ENCODE data around the gene ZDHHC17. TPM values are rescaled to one million over a fixed set of nuclear protein-coding genes. Genes with fewer than 3 reads are reported as not detected.

Gene ZDHHC17
- total RNA-seq, 2 experiments from 2014 or later, result 18.8 to 20.0 TPM

GRCh38 chr12:76883151-76883550 lies 119.2 kb downstream of the ZDHHC17 start:
- H3K27ac Mint-ChIP-seq, result no peak overlapping the region
- no peak for DNase-seq
- no peak overlapping the region for H3K4me3 Mint-ChIP-seq
- H3K36me3 Mint-ChIP-seq, result no peaks in the 10 kb centered on the region
- H3K4me1 Mint-ChIP-seq (ENCODE audit: low read depth), result no peaks in the 10 kb centered on the region
- peaks cover 37% of the 10 kb centered on the region for H3K27me3 Mint-ChIP-seq
- POLR2A ChIA-PET, result no interaction called here
- H3K9me3 Mint-ChIP-seq, result no peaks in the 10 kb centered on the region
- CTCF ChIA-PET, result no interaction called here
- intact Hi-C loops (cut with micrococcal nuclease), result no loop called here

- H3K4me3 Mint-ChIP-seq, result no peak overlapping the region
- intact Hi-C loops (cut with micrococcal nuclease), result no loop called here
- H3K9me3 Mint-ChIP-seq, result no peaks in the 10 kb centered on the region
- H3K27me3 Mint-ChIP-seq, result peaks cover 38% of the 10 kb centered on the region
- no peaks in the 10 kb centered on the region for H3K36me3 Mint-ChIP-seq
- ChIA-PET CTCF (no interaction called here), POLR2A (no interaction called here)
- H3K27ac Mint-ChIP-seq, result no peak overlapping the region
- H3K4me1 Mint-ChIP-seq (ENCODE audit: low read depth), result no peaks in the 10 kb centered on the region
- DNase-seq, result no peak
These were observed 119.9 kb downstream of the ZDHHC17 start for GRCh38 chr12:76883811-76884210.

- DNase-seq, result no peak
- CTCF ChIA-PET, result no interaction called here
- intact Hi-C loops (cut with micrococcal nuclease), result no loop called here
- Mint-ChIP-seq H3K27ac (no peak overlapping the region), H3K27me3 (peaks cover 31% of the 10 kb centered on the region), H3K36me3 (no peaks in the 10 kb centered on the region), H3K4me1 (ENCODE audit: low read depth) (no peaks in the 10 kb centered on the region), H3K4me3 (no peak overlapping the region), H3K9me3 (no peaks in the 10 kb centered on the region)
- POLR2A ChIA-PET, result no interaction called here
These were observed 124.9 kb downstream of the ZDHHC17 start for GRCh38 chr12:76888775-76889174.

GRCh38 chr12:76890151-76891143 lies 126.5 kb downstream of the ZDHHC17 start:
- Mint-ChIP-seq H3K27ac (no peak overlapping the region), H3K36me3 (no peaks in the 10 kb centered on the region), H3K9me3 (peaks cover 4% of the 10 kb centered on the region), H3K4me1 (ENCODE audit: low read depth) (no peaks in the 10 kb centered on the region), H3K4me3 (no peak overlapping the region), H3K27me3 (peaks cover 26% of the 10 kb centered on the region)
- POLR2A ChIA-PET, result no interaction called here
- intact Hi-C loops (cut with micrococcal nuclease), result no loop called here
- peak; percentile 60 for DNase-seq
- CTCF ChIA-PET, result no interaction called here

- H3K4me3 Mint-ChIP-seq, result no peak overlapping the region
- peaks cover 4% of the 10 kb centered on the region for H3K9me3 Mint-ChIP-seq
- ChIA-PET CTCF (no interaction called here), POLR2A (no interaction called here)
- H3K27me3 Mint-ChIP-seq, result peaks cover 19% of the 10 kb centered on the region
- no peaks in the 10 kb centered on the region for H3K36me3 Mint-ChIP-seq
- DNase-seq, result no peak
- H3K4me1 Mint-ChIP-seq (ENCODE audit: low read depth), result no peaks in the 10 kb centered on the region
- H3K27ac Mint-ChIP-seq, result no peak overlapping the region
- intact Hi-C loops (cut with micrococcal nuclease), result no loop called here
These were observed 127.7 kb downstream of the ZDHHC17 start for GRCh38 chr12:76891609-76892008.

- no peak for DNase-seq
- intact Hi-C loops (cut with micrococcal nuclease), result no loop called here
These were observed 131.9 kb downstream of the ZDHHC17 start for GRCh38 chr12:76895796-76896195.

GRCh38 chr12:76896274-76896673 lies 132.4 kb downstream of the ZDHHC17 start:
- no peak overlapping the region for H3K27ac Mint-ChIP-seq
- intact Hi-C loops (cut with micrococcal nuclease), result no loop called here
- H3K4me1 Mint-ChIP-seq (ENCODE audit: low read depth), result no peaks in the 10 kb centered on the region
- peaks cover 6% of the 10 kb centered on the region for H3K27me3 Mint-ChIP-seq
- CTCF ChIA-PET, result interaction anchor here (1.2 kb wide), 1 partner anchor 115 kb away, joined by 3 read pairs; no protein-coding TSS in a partner anchor
- H3K4me3 Mint-ChIP-seq, result no peak overlapping the region
- DNase-seq, result no peak
- POLR2A ChIA-PET, result no interaction called here
- peaks cover 4% of the 10 kb centered on the region for H3K9me3 Mint-ChIP-seq
- no peaks in the 10 kb centered on the region for H3K36me3 Mint-ChIP-seq

More at GRCh38 chr12:76895796-76896195, 131.9 kb downstream of the ZDHHC17 start:
- no peaks in the 10 kb centered on the region for H3K4me1 Mint-ChIP-seq (ENCODE audit: low read depth)
- H3K4me3 Mint-ChIP-seq, result no peak overlapping the region
- H3K27me3 Mint-ChIP-seq, result peaks cover 6% of the 10 kb centered on the region
- POLR2A ChIA-PET, result no interaction called here
- H3K36me3 Mint-ChIP-seq, result no peaks in the 10 kb centered on the region
- peaks cover 4% of the 10 kb centered on the region for H3K9me3 Mint-ChIP-seq
- CTCF ChIA-PET, result no interaction called here
- H3K27ac Mint-ChIP-seq, result no peak overlapping the region

- H3K9me3 Mint-ChIP-seq, result peaks cover 4% of the 10 kb centered on the region
- ChIA-PET POLR2A (no interaction called here), CTCF (no interaction called here)
- no peak overlapping the region for H3K27ac Mint-ChIP-seq
- intact Hi-C loops (cut with micrococcal nuclease), result no loop called here
- H3K36me3 Mint-ChIP-seq, result no peaks in the 10 kb centered on the region
- H3K4me3 Mint-ChIP-seq, result no peak overlapping the region
- no peak for DNase-seq
- H3K4me1 Mint-ChIP-seq (ENCODE audit: low read depth), result peaks cover 9% of the 10 kb centered on the region
- H3K27me3 Mint-ChIP-seq, result no peaks in the 10 kb centered on the region
These were observed 134.5 kb downstream of the ZDHHC17 start for GRCh38 chr12:76898442-76898841.

GRCh38 chr12:76899522-76899921 lies 135.6 kb downstream of the ZDHHC17 start:
- ChIA-PET POLR2A (no interaction called here), CTCF (no interaction called here)
- no peaks in the 10 kb centered on the region for H3K27me3 Mint-ChIP-seq
- H3K4me3 Mint-ChIP-seq, result no peak overlapping the region
- H3K27ac Mint-ChIP-seq, result no peak overlapping the region
- H3K9me3 Mint-ChIP-seq, result no peaks in the 10 kb centered on the region
- DNase-seq, result no peak
- intact Hi-C loops (cut with micrococcal nuclease), result no loop called here
- peaks cover 9% of the 10 kb centered on the region for H3K4me1 Mint-ChIP-seq (ENCODE audit: low read depth)
- H3K36me3 Mint-ChIP-seq, result no peaks in the 10 kb centered on the region

GRCh38 chr12:76901628-76902380 lies 137.9 kb downstream of the ZDHHC17 start:
- no peak for DNase-seq
- Mint-ChIP-seq H3K9me3 (no peaks in the 10 kb centered on the region), H3K27me3 (peaks cover 3% of the 10 kb centered on the region), H3K36me3 (no peaks in the 10 kb centered on the region), H3K4me3 (no peak overlapping the region), H3K27ac (no peak overlapping the region), H3K4me1 (ENCODE audit: low read depth) (peaks cover 9% of the 10 kb centered on the region)
- POLR2A ChIA-PET, result no interaction called here
- CTCF ChIA-PET, result no interaction called here
- intact Hi-C loops (cut with micrococcal nuclease), result no loop called here

Measured in activated CD4-positive, alpha-beta memory T cell treated with anti-CD3 and anti-CD28 coated beads for 36 hours (primary cell).